KMS-11 (cell line): Measurements from ENCODE around the gene SARS1.
"Not testable (repeated sequence)": the region's sequence is repeated elsewhere in the genome, so short reads cannot be mapped to it uniquely, and the experiment has no call there.

Experiments used
- H2AFZ ChIP-seq: fragments of 200-600 bp; sonication (generic); 2 replicates; pipeline ENCODE4 v1.6.1; 2016; ENCODE audit warnings: antibody characterized with exemption, mixed run types, low read depth
- H3K27ac ChIP-seq: fragments of 200-600 bp; sonication (generic); 2 replicates; pipeline ENCODE4 v1.6.1; 2016; ENCODE audit warnings: mild to moderate bottlenecking, mixed run types
- H3K27me3 ChIP-seq: fragments of 200-600 bp; sonication (generic); 2 replicates; pipeline ENCODE4 v1.6.1; 2017; ENCODE audit warnings: mild to moderate bottlenecking, low read depth, mixed run types, moderate library complexity; ENCODE audit not compliant: insufficient read depth
- H3K36me3 ChIP-seq: fragments of 200-600 bp; sonication (generic); 2 replicates; pipeline ENCODE4 v1.6.1; 2017; ENCODE audit warnings: mild to moderate bottlenecking, mixed run types; ENCODE audit not compliant: insufficient read depth
- H3K4me1 ChIP-seq: fragments of 200-600 bp; sonication (generic); 2 replicates; pipeline ENCODE4 v1.6.1; 2016; ENCODE audit warnings: mild to moderate bottlenecking, low read depth, mixed run types; ENCODE audit not compliant: poor library complexity, severe bottlenecking
- H3K4me2 ChIP-seq: fragments of 200-600 bp; sonication (generic); 2 replicates; pipeline ENCODE4 v1.7.0; 2016; ENCODE audit warnings: mild to moderate bottlenecking, mixed run types
- H3K4me3 ChIP-seq: fragments of 200-600 bp; sonication (generic); IDR thresholded peaks from 2 replicates; pipeline ENCODE4 v1.6.1; 2017; ENCODE audit warnings: low read depth, low read length, mixed read lengths; ENCODE audit not compliant: insufficient read depth
- H3K79me2 ChIP-seq: fragments of 200-600 bp; sonication (generic); 2 replicates; pipeline ENCODE4 v1.6.1; 2016; ENCODE audit warnings: low read depth, mixed run types; ENCODE audit not compliant: insufficient read depth
- H3K9ac ChIP-seq: fragments of 200-600 bp; sonication (generic); 2 replicates; pipeline ENCODE4 v1.6.1; 2016; ENCODE audit warnings: mild to moderate bottlenecking, mixed run types
- H4K20me1 ChIP-seq: fragments of 200-600 bp; sonication (generic); 2 replicates; pipeline ENCODE4 v1.6.1; 2016; ENCODE audit warnings: mild to moderate bottlenecking, mixed run types; ENCODE audit not compliant: insufficient read depth
- TF ChIP-seq, protein P1 (sequence below): fragments of 200-600 bp; sonication (generic); conservative IDR thresholded peaks from 2 replicates; pipeline ENCODE4 v1.6.1; 2017; ENCODE audit warnings: low read depth, mild to moderate bottlenecking, antibody characterized with exemption, low read length, moderate library complexity, mixed read lengths

The SARS1 gene

DNA sequence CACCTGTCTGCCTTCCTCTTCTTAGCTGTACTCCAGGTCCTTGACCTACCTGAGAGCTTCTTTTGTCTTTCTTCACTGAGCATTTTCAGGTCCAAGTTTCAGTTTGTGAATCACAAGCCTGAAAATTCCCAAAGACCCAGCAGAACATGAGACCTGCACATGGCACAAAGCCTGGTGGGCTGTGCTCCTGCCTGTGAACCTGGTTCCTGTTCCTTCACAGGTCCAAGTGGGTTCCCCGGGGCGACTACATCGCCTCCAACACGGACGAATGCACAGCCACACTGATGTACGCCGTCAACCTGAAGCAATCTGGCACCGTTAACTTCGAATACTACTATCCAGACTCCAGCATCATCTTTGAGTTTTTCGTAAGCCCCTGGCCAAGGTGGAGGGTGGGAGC, 42.1 kb upstream of the SARS1 start:
- H3K4me1 ChIP-seq = no peaks in the 10 kb centered on the region
- H3K9ac ChIP-seq = no peak overlapping the region
- H3K79me2 ChIP-seq = no peaks in the 10 kb centered on the region
- H3K27me3 ChIP-seq = no peaks in the 10 kb centered on the region
- TF ChIP-seq, protein P1, sequence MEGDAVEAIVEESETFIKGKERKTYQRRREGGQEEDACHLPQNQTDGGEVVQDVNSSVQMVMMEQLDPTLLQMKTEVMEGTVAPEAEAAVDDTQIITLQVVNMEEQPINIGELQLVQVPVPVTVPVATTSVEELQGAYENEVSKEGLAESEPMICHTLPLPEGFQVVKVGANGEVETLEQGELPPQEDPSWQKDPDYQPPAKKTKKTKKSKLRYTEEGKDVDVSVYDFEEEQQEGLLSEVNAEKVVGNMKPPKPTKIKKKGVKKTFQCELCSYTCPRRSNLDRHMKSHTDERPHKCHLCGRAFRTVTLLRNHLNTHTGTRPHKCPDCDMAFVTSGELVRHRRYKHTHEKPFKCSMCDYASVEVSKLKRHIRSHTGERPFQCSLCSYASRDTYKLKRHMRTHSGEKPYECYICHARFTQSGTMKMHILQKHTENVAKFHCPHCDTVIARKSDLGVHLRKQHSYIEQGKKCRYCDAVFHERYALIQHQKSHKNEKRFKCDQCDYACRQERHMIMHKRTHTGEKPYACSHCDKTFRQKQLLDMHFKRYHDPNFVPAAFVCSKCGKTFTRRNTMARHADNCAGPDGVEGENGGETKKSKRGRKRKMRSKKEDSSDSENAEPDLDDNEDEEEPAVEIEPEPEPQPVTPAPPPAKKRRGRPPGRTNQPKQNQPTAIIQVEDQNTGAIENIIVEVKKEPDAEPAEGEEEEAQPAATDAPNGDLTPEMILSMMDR = no peak
- no peak overlapping the region for H3K4me2 ChIP-seq
- no peak overlapping the region for H3K27ac ChIP-seq
- no peaks in the 10 kb centered on the region for H3K36me3 ChIP-seq
- H4K20me1 ChIP-seq = no peaks in the 10 kb centered on the region
- no peak overlapping the region for H3K4me3 ChIP-seq
- H2AFZ ChIP-seq = no peak overlapping the region

DNA sequence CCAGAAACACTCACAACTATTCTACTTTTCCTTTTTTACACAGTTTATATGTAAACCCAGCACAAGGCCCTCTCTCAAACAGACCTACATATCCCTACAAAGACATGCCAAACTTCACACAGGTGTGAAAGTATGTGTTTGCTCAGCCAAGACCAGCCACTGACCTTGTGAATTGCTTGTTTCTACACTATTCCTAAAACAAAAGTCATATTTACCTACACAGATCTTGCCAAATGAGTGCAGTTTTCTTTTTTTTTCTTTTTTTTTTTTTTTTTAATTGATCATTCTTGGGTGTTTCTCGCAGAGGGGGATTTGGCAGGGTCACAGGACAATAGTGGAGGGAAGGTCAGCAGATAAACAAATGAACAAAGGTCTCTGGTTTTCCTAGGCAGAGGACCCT, 37.4 kb upstream of the SARS1 start:
- not testable (repeated sequence) for H3K27ac ChIP-seq, H3K9ac ChIP-seq, H3K79me2 ChIP-seq, H3K4me1 ChIP-seq, H3K4me2 ChIP-seq, H4K20me1 ChIP-seq, H3K4me3 ChIP-seq, H3K27me3 ChIP-seq, H2AFZ ChIP-seq, H3K36me3 ChIP-seq

DNA sequence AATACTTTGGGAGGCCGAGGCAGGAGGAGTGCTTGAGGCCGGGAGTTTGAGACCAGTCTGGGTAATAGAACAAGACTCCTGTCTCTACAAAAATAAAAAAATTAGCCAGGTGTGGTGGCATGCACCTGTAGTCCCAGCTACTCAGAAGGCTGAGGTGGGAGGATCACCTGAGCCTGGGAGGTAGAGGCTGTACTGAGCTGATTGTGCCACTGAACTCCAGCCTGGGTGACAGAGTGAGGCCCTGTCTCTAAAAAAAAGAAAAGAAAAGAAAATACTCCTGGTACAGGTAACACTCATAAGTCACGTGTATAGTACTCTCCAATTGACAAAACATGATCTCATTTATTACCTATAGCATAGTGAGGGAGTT, 33.0 kb upstream of the SARS1 start:
- H3K79me2 ChIP-seq, H3K27me3 ChIP-seq, H3K27ac ChIP-seq, H3K4me3 ChIP-seq, H3K4me1 ChIP-seq, H3K4me2 ChIP-seq, H2AFZ ChIP-seq, H4K20me1 ChIP-seq, H3K9ac ChIP-seq, H3K36me3 ChIP-seq: not testable (repeated sequence)

DNA sequence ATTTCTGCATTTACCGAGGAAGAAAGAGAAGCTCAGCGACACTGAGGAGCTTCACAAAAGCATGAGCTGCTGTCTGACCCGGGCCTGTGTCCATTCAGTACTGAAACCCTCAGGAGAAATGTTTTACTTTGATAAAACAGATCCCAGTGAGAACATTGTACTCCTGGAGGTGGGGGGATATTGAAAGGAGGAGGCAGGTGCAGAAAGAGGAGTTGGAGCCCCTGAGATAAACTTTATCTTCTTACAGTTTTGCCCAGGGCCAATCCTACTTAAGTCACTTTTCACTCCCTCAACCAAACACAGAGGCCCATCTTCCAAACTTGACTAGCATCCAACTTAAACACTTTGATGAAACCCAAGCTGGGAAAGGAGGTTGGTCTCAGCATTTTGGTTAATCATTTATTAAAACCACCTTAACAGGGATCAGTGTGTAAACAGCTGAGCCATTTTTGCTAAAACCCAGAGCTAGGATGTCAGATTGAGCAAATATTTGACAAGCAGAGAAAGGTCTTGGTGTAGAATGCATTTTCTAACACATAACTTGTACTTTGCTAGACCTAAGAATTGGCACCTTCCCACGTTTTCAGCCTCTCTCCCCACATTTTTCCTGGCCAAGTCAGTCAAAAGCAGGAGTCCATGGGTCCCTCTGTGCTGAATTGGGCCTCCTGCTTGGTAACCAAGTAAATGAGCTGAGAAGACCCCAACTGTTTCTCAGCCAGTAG, 32.5 kb upstream of the SARS1 start:
- H3K27me3 ChIP-seq = no peaks in the 10 kb centered on the region
- no peaks in the 10 kb centered on the region for H3K4me1 ChIP-seq
- no peaks in the 10 kb centered on the region for H3K79me2 ChIP-seq
- no peak overlapping the region for H2AFZ ChIP-seq
- no peak overlapping the region for H3K4me2 ChIP-seq
- TF ChIP-seq, protein P1 = no peak
- H3K36me3 ChIP-seq = no peaks in the 10 kb centered on the region
- no peaks in the 10 kb centered on the region for H4K20me1 ChIP-seq
- H3K27ac ChIP-seq = no peak overlapping the region
- no peak overlapping the region for H3K9ac ChIP-seq
- H3K4me3 ChIP-seq = no peak overlapping the region

DNA sequence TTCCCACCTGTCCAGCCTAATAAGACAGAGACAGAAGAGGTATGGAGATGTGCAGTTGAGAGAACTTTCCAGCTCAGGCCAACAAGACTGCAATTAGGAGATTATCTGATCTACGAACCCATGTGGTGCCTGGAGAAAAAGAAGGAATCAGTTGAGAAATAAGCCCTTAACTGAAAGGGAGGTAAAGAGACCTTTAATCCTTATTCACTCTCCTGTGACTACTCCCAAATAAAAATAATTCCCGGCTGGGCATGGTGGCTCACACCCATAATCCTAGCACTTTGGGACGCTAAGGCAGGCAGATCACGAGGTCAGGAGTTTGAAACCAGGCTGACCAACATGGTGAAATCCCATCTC, 31.9 kb upstream of the SARS1 start:
- H3K9ac ChIP-seq = no peak overlapping the region
- H2AFZ ChIP-seq = no peak overlapping the region
- H3K4me3 ChIP-seq = no peak overlapping the region
- no peaks in the 10 kb centered on the region for H3K4me1 ChIP-seq
- H3K27me3 ChIP-seq = no peaks in the 10 kb centered on the region
- no peaks in the 10 kb centered on the region for H3K36me3 ChIP-seq
- H3K79me2 ChIP-seq = no peaks in the 10 kb centered on the region
- TF ChIP-seq, protein P1 = no peak
- H4K20me1 ChIP-seq = no peaks in the 10 kb centered on the region
- no peak overlapping the region for H3K4me2 ChIP-seq
- H3K27ac ChIP-seq = no peak overlapping the region
